H1 (cell line): ENCODE data around the gene AMPH. TPM values are rescaled to one million over a fixed set of nuclear protein-coding genes. Genes with fewer than 3 reads are reported as not detected.

ENCODE experiments used
- polyA plus RNA-seq, 7 experiments: library from polyadenylated mRNA; depleted of rRNA in 3 of 7; stranded (reverse) in 5 of 7; unstranded in 2 of 7; fragments of >200 nt in 5 of 7; fragments of 200-250 nt in 2 of 7; gene quantifications; 1 replicate in 5 of 7; 2 replicates in 1 of 7; 4 replicates in 1 of 7; pipeline versions ENCODE4 v1.2.1 to v1.2.3, GENCODE V29; 2011 to 2013; ENCODE audit warnings: missing spikeins in 2 of 7, mixed read lengths in 2 of 7
- small RNA-seq: library from polyadenylated mRNA; stranded (forward); fragments of <200 nt; extraction: miRNeasy Mini kit (QIAGEN cat#:217004); gene quantifications from one replicate; pipeline ENCODE3, GENCODE V24; 2013; ENCODE audit not compliant: insufficient read depth
- total RNA-seq: library from RNA; stranded (reverse); fragmentation: NEBNext Ultra II Directional; extraction: Animal tissue kit (Norgen Biotek cat#: 25700); gene quantifications from 2 replicates; pipeline ENCODE4 v1.2.1, GENCODE V29; 2021

Gene AMPH
- total and polyA plus RNA-seq, 2 of the 8 experiments (the other 6 are each of a cell fraction or from before 2014, with no cell fraction given): 7.3 to 12.2 TPM

Small RNAs within 50 kb of the gene (small RNA-seq; reads per million reads assigned to genes)
- not detected for gene RN7SL83P
- not detected for gene TRGV6
